CD4-positive, alpha-beta T cell treated with Interferon alpha-2 for 1 hour (primary cell): ENCODE results near the gene DNAH10.

Source experiments
- DNase-seq, 2 donors: peaks; one replicate each; pipeline ENCODE4 v3.0.0-alpha.2; 2020 to 2022

Gene DNAH10

GRCh38 chr12:123761841-123762714 lies at the start of gene DNAH10:
TSS of gene DNAH10 (plus strand) at chr12:123762301. CDS start at chr12:123762337, 36 bp downstream.
- peak; percentile 26 to 32 for DNase-seq

- DNase-seq, result no peak
These were observed 49.3 kb upstream of the DNAH10 start for GRCh38 chr12:123712780-123713319.

GRCh38 chr12:123713398-123713797 lies 48.7 kb upstream of the DNAH10 start:
- DNase-seq, result no peak

- peak in 1 of 2 donors; percentile 16 for DNase-seq
These were observed 48.1 kb upstream of the DNAH10 start for GRCh38 chr12:123713823-123714585.

- no peak for DNase-seq
These were observed 46.9 kb upstream of the DNAH10 start for GRCh38 chr12:123715195-123715594.

- DNase-seq, result no peak
These were observed 44.8 kb upstream of the DNAH10 start for GRCh38 chr12:123717350-123717749.

- DNase-seq, result no peak
These were observed 41.8 kb upstream of the DNAH10 start for GRCh38 chr12:123720141-123720814.

- no peak for DNase-seq
These were observed 40.9 kb upstream of the DNAH10 start for GRCh38 chr12:123721245-123721644.

- no peak for DNase-seq
These were observed 39.1 kb upstream of the DNAH10 start for GRCh38 chr12:123723011-123723410.

GRCh38 chr12:123723765-123724164 lies 38.3 kb upstream of the DNAH10 start:
- peak; percentile 16 to 23 for DNase-seq

- no peak for DNase-seq
These were observed 35.9 kb upstream of the DNAH10 start for GRCh38 chr12:123726244-123726643.

GRCh38 chr12:123726962-123727361 lies 35.1 kb upstream of the DNAH10 start:
- no peak for DNase-seq

GRCh38 chr12:123727878-123728277 lies 34.2 kb upstream of the DNAH10 start:
- no peak for DNase-seq

- DNase-seq, result no peak
These were observed 30.5 kb upstream of the DNAH10 start for GRCh38 chr12:123731596-123731995.

GRCh38 chr12:123732251-123732650 lies 29.9 kb upstream of the DNAH10 start:
- no peak for DNase-seq

- no peak for DNase-seq
These were observed 28.9 kb upstream of the DNAH10 start for GRCh38 chr12:123733229-123733628.

- no peak for DNase-seq
These were observed 27.8 kb upstream of the DNAH10 start for GRCh38 chr12:123734268-123734667.

- DNase-seq, result peak; percentile 20 to 41
These were observed 20.0 kb upstream of the DNAH10 start for GRCh38 chr12:123741937-123742572.

GRCh38 chr12:123743002-123743401 lies 19.1 kb upstream of the DNAH10 start:
- peak in 1 of 2 donors; percentile 10 for DNase-seq

- DNase-seq, result no peak
These were observed 17.3 kb upstream of the DNAH10 start for GRCh38 chr12:123744836-123745235.

GRCh38 chr12:123747309-123747708 lies 14.8 kb upstream of the DNAH10 start:
- DNase-seq, result no peak

- no peak for DNase-seq
These were observed 13.9 kb upstream of the DNAH10 start for GRCh38 chr12:123748161-123748560.

GRCh38 chr12:123748661-123749060 lies 13.4 kb upstream of the DNAH10 start:
- DNase-seq, result no peak
